SK-N-SH (cell line): ENCODE results near the gene PPP2R3C. TPM values are rescaled to one million over a fixed set of nuclear protein-coding genes. Genes with fewer than 3 reads are reported as not detected.

Experiments
- CTCF ChIA-PET: fragments of 300-600, 350-600 bp; formaldehyde crosslinking; extraction: SDS; loops from one replicate; lab custom pipeline; 2021; lab: Yijun Ruan, JAX
- POLR2A ChIA-PET: fragments of 350-600 bp; sonication (Branson Sonifier 250); formaldehyde crosslinking; extraction: SDS; loops from one replicate; lab custom pipeline; 2020; ENCODE audit warnings: antibody characterized with exemption, inconsistent platforms; lab: Yijun Ruan, JAX
- DNase-seq: peaks from one replicate; pipeline ENCODE4 v3.0.0; 2012
- H2AFZ ChIP-seq: fragments of 200-600 bp; sonication (generic); 2 replicates; pipeline ENCODE4 v1.8.1; 2016; ENCODE audit warnings: antibody characterized with exemption, mild to moderate bottlenecking, low read depth
- H3F3A ChIP-seq: fragments of 200-600 bp; sonication (generic); replicated peaks from 2 replicates; pipeline ENCODE3; 2016; ENCODE audit warnings: antibody characterized with exemption, mild to moderate bottlenecking; ENCODE audit not compliant: insufficient read depth
- H3K27ac ChIP-seq, 2 experiments: fragments of 200-500 bp in 1 of 2; fragments of 200-600 bp in 1 of 2; sonication (Bioruptor generic) in 1 of 2; sonication (generic), shearing (Covaris generic) in 1 of 2; 2 replicates each; pipeline versions ENCODE4 v1.5.1 to v1.6.1; 2014 to 2016; ENCODE audit warnings: low read depth in 2 of 2, inconsistent platforms in 1 of 2, low read length in 1 of 2, mild to moderate bottlenecking in 1 of 2, mixed read lengths in 1 of 2
- H3K27me3 ChIP-seq: fragments of 200-600 bp; sonication (generic), shearing (Covaris generic); 2 replicates; pipeline ENCODE4 v1.6.1; 2016; ENCODE audit warnings: mixed run types; ENCODE audit not compliant: insufficient read depth
- H3K36me3 ChIP-seq, 2 experiments: fragments of 200-500 bp in 1 of 2; fragments of 200-600 bp in 1 of 2; sonication (Bioruptor generic) in 1 of 2; sonication (generic) in 1 of 2; replicated peaks in 1 of 2; 2 replicates each; pipeline versions ENCODE3 to v1.5.1; 2014 to 2016; ENCODE audit warnings: low read length in 1 of 2, mild to moderate bottlenecking in 1 of 2; ENCODE audit not compliant: insufficient read depth in 2 of 2, control insufficient read depth in 1 of 2
- H3K4me1 ChIP-seq, 2 experiments: fragments of 200-500 bp in 1 of 2; fragments of 200-600 bp in 1 of 2; sonication (Bioruptor generic) in 1 of 2; sonication (generic), shearing (Covaris generic) in 1 of 2; 2 replicates each; pipeline versions ENCODE4 v1.5.1 to v1.6.1; 2014 to 2016; ENCODE audit warnings: low read depth in 1 of 2, low read length in 1 of 2, mixed run types in 1 of 2; ENCODE audit not compliant: insufficient read depth in 2 of 2, control insufficient read depth in 1 of 2
- H3K4me2 ChIP-seq: fragments of 200-600 bp; sonication (generic), shearing (Covaris generic); 2 replicates; pipeline ENCODE4 v1.6.1; 2017; ENCODE audit warnings: mixed run types
- H3K4me3 ChIP-seq, 2 experiments: fragments of 200-500 bp in 1 of 2; fragments of 200-600 bp in 1 of 2; sonication (Bioruptor generic) in 1 of 2; sonication (generic), shearing (Covaris generic) in 1 of 2; 2 replicates each; pipeline versions ENCODE4 v1.5.1 to v1.8.1; 2014 to 2016; ENCODE audit warnings: low read depth in 2 of 2, inconsistent platforms in 1 of 2, low read length in 1 of 2, mild to moderate bottlenecking in 1 of 2, mixed read lengths in 1 of 2, moderate library complexity in 1 of 2
- H3K79me2 ChIP-seq: fragments of 200-600 bp; sonication (generic); 2 replicates; pipeline ENCODE4 v1.8.1; 2017; ENCODE audit warnings: mild to moderate bottlenecking; ENCODE audit not compliant: insufficient read depth
- H3K9ac ChIP-seq: fragments of 200-600 bp; sonication (generic); 2 replicates; pipeline ENCODE4 v1.6.1; 2017; ENCODE audit warnings: mixed run types
- H3K9me2 ChIP-seq: fragments of 200-600 bp; sonication (generic); 2 replicates; pipeline ENCODE4 v1.6.1; 2017; ENCODE audit warnings: mixed run types
- H3K9me3 ChIP-seq: fragments of 200-600 bp; sonication (generic); 2 replicates; pipeline ENCODE4 v1.6.1; 2017; ENCODE audit warnings: mixed run types, mild to moderate bottlenecking, moderate library complexity
- H4K20me1 ChIP-seq: fragments of 200-600 bp; sonication (generic); 2 replicates; pipeline ENCODE4 v1.6.1; 2017; ENCODE audit warnings: mild to moderate bottlenecking, mixed run types; ENCODE audit not compliant: insufficient read depth
- CHD2 ChIP-seq: fragments of 150-350 bp; IDR thresholded peaks from 2 replicates; pipeline ENCODE4 v1.6.1; 2018; ENCODE audit warnings: low read length; ENCODE audit not compliant: partially characterized antibody
- CTCF ChIP-seq: fragments of 200-600 bp; sonication (generic); IDR thresholded peaks from 2 replicates; pipeline ENCODE4 v1.6.1; 2017; ENCODE audit warnings: antibody characterized with exemption, mild to moderate bottlenecking, moderate library complexity
- ELF1 ChIP-seq: IDR thresholded peaks from 2 replicates; pipeline ENCODE4 v1.4.0; 2012
- EZH2phosphoT487 ChIP-seq: fragments of 200-600 bp; sonication (generic); IDR thresholded peaks from 2 replicates; pipeline ENCODE4 v1.6.1; 2017; ENCODE audit warnings: low read depth, mixed run types, mild to moderate bottlenecking, antibody characterized with exemption, moderate library complexity, borderline replicate concordance
- FOSL2 ChIP-seq: IDR thresholded peaks from 2 replicates; pipeline ENCODE4 v1.4.0; 2012; ENCODE audit warnings: low read depth, mild to moderate bottlenecking, moderate library complexity, borderline replicate concordance
- FOXM1 ChIP-seq: IDR thresholded peaks from 2 replicates; pipeline ENCODE4 v1.4.0; 2012; ENCODE audit warnings: low read depth, mild to moderate bottlenecking
- IRF3 ChIP-seq: fragments of 150-350 bp; IDR thresholded peaks from 2 replicates; pipeline ENCODE4 v1.6.1; 2016; ENCODE audit warnings: mild to moderate bottlenecking, low read depth, low read length
- JUND ChIP-seq: IDR thresholded peaks from 2 replicates; pipeline ENCODE4 v1.4.0; 2012
- MAX ChIP-seq: IDR thresholded peaks from 2 replicates; pipeline ENCODE4 v1.4.0; 2012; ENCODE audit warnings: low read depth
- MEF2A ChIP-seq: IDR thresholded peaks from 2 replicates; pipeline ENCODE4 v1.4.0; 2012; ENCODE audit warnings: low read depth, borderline replicate concordance
- MXI1 ChIP-seq: IDR thresholded peaks from 2 replicates; pipeline ENCODE4 v1.6.1; 2012; ENCODE audit warnings: mild to moderate bottlenecking, low read depth, low read length, improper control_type of control experiment
- NFIC ChIP-seq: IDR thresholded peaks from 2 replicates; pipeline ENCODE4 v1.4.0; 2012; ENCODE audit warnings: borderline replicate concordance
- NRF1 ChIP-seq: IDR thresholded peaks from 2 replicates; pipeline ENCODE4 v1.6.1; 2012; ENCODE audit warnings: low read depth, mild to moderate bottlenecking, low read length
- PBX3 ChIP-seq: IDR thresholded peaks from 2 replicates; pipeline ENCODE4; 2012
- POLR2AphosphoS5 ChIP-seq: IDR thresholded peaks from 2 replicates; pipeline ENCODE4 v1.6.1; 2012; ENCODE audit warnings: low read depth, low read length
- RAD21 ChIP-seq: IDR thresholded peaks from 2 replicates; pipeline ENCODE4 v1.6.1; 2012; ENCODE audit warnings: mild to moderate bottlenecking, low read length
- RCOR1 ChIP-seq: fragments of 150-350 bp; IDR thresholded peaks from 2 replicates; pipeline ENCODE4 v1.6.1; 2017; ENCODE audit warnings: antibody characterized with exemption, low read length
- REST ChIP-seq: IDR thresholded peaks from 2 replicates; pipeline ENCODE4 v1.6.1; 2012; ENCODE audit warnings: mild to moderate bottlenecking, low read depth, low read length, moderate library complexity
- RFX5 ChIP-seq: IDR thresholded peaks from 2 replicates; pipeline ENCODE4 v1.6.1; 2012; ENCODE audit warnings: mild to moderate bottlenecking, improper control_type of control experiment, low read length
- SIN3A ChIP-seq: IDR thresholded peaks from 2 replicates; pipeline ENCODE4 v1.6.1; 2012; ENCODE audit warnings: low read depth, mild to moderate bottlenecking, low read length, moderate library complexity, borderline replicate concordance
- TAF1 ChIP-seq: IDR thresholded peaks from 2 replicates; pipeline ENCODE4 v1.6.1; 2012; ENCODE audit warnings: low read depth, mild to moderate bottlenecking, low read length, moderate library complexity, borderline replicate concordance
- TEAD4 ChIP-seq: IDR thresholded peaks from 2 replicates; pipeline ENCODE4 v1.4.0; 2012; ENCODE audit warnings: mild to moderate bottlenecking, borderline replicate concordance; ENCODE audit not compliant: insufficient read depth
- USF1 ChIP-seq: IDR thresholded peaks from 2 replicates; pipeline ENCODE4 v1.4.0; 2012; ENCODE audit warnings: low read depth, borderline replicate concordance
- YY1 ChIP-seq: IDR thresholded peaks from 2 replicates; pipeline ENCODE4 v1.4.0; 2012; ENCODE audit warnings: low read depth, mild to moderate bottlenecking
- WGBS: methylation state at CpG from one replicate; pipeline ENCODE4 v1.1.6; 2017; ENCODE audit warnings: low lambda C conversion rate; 5-methylcytosine and 5-hydroxymethylcytosine counted together
- polyA plus RNA-seq, 3 experiments: library from polyadenylated mRNA; depleted of rRNA; stranded (reverse); fragments of >200 nt; gene quantifications; 2 replicates each; pipeline ENCODE4 v1.2.3, GENCODE V29; 2012

Gene PPP2R3C
- polyA plus RNA-seq, 1 of the 3 experiments (the other 2 are of a cell fraction), result 6.2 TPM

- peak within 1 kb of the TSS; percentile 84 for H2AFZ ChIP-seq
- WGBS, result 3% methylated on average over 27 of the region's 77 CpGs
- peak within 1 kb of the TSS; percentile 78 to 87 for H3K27ac ChIP-seq
- ChIA-PET CTCF (interaction anchor here (0.8 to 1.6 kb wide), 3 partner anchors 15 to 79 kb away, joined by 3 to 5 read pairs (median 4); partner anchors contain the start of gene PPP2R3C), POLR2A (interaction anchor here (0.6 to 2.0 kb wide), 7 partner anchors 63 to 470 kb away, joined by 3 to 9 read pairs (median 3); partner anchors contain the start of genes BAZ1A, PPP2R3C and SRP54)
- peak within 1 kb of the TSS; percentile 87 for H3K9ac ChIP-seq
- H3K4me3 ChIP-seq, result peak within 1 kb of the TSS; percentile 63 to 70
- peaks cover 0 to 3% of the 10 kb centered on the region in 2 experiments for H3K36me3 ChIP-seq
- no peaks in the 10 kb centered on the region for H4K20me1 ChIP-seq
- peak; percentile 98 for DNase-seq
- peaks cover 40% of the 10 kb centered on the region for H3K79me2 ChIP-seq
- H3K27me3 ChIP-seq, result no peaks in the 10 kb centered on the region
- no peaks in the 10 kb centered on the region for H3K9me3 ChIP-seq
- H3K4me1 ChIP-seq, result peaks cover 2 to 15% of the 10 kb centered on the region in 2 experiments; a peak in 3 of 4 replicates
- peak within 1 kb of the TSS; percentile 91 for H3K4me2 ChIP-seq
- peaks cover 10% of the 10 kb centered on the region for H3F3A ChIP-seq
- no peaks in the 10 kb centered on the region for H3K9me2 ChIP-seq
- TF ChIP-seq USF1 (no peak; the same call in 1 of the 2 replicates), CTCF (no peak), NRF1 (peak; percentile 22; the same call in 1 of the 2 replicates), REST (no peak), CHD2 (no peak), TEAD4 (no peak), RAD21 (no peak), MEF2A (no peak), NFIC (no peak), JUND (no peak), MAX (peak; percentile 59), YY1 (no peak), RFX5 (0 out of 2 replicates have a peak, but pooled peaks have one; percentile 29), FOXM1 (no peak), RCOR1 (peak; percentile 27; the same call in 1 of the 2 replicates), TAF1 (peak; percentile 59), ELF1 (peak; percentile 24; the same call in 1 of the 2 replicates), PBX3 (no peak), FOSL2 (0 out of 2 replicates have a peak, but pooled peaks have one; percentile 13), POLR2AphosphoS5 (peak; percentile 81), MXI1 (peak; percentile 87), EZH2phosphoT487 (no peak), SIN3A (no peak), IRF3 (no peak)
Observed at GRCh38 chr14:35046048-35046750, 75.6 kb downstream of the PPP2R3C start, which contains the start of gene FAM177A1. Gene FAM177A1 (plus strand): TSS chr14:35046272. CDS start chr14:35046464, 192 bp downstream.
